Dermis blood vessel endothelial cell (primary cell): ENCODE measurements around the gene COX19. TPM values are rescaled to one million over a fixed set of nuclear protein-coding genes. Genes with fewer than 3 reads are reported as not detected.

Experiments
- DNase-seq: peaks from one replicate; pipeline ENCODE4 v3.0.0; 2010
- total RNA-seq: library from RNA; depleted of rRNA; stranded (reverse); fragments of >200 nt; gene quantifications from 2 replicates; pipeline ENCODE4 v1.2.3, GENCODE V29; 2014

The COX19 gene
- total RNA-seq, 1 donor from 2014 or later = 12.4 TPM

GRCh38 chr7:990933-991728, 15.8 kb upstream of the COX19 start:
- no peak for DNase-seq

- no peak for DNase-seq
Measured at GRCh38 chr7:990352-990932, 15.1 kb upstream of the COX19 start.

GRCh38 chr7:988963-989529, 13.7 kb upstream of the COX19 start:
- no peak for DNase-seq

- DNase-seq = peak; percentile 41
Measured at GRCh38 chr7:988426-988911, 13.1 kb upstream of the COX19 start.

GRCh38 chr7:987909-988308, 12.6 kb upstream of the COX19 start:
- DNase-seq = no peak

- DNase-seq = no peak
Measured at GRCh38 chr7:986766-987751, 11.7 kb upstream of the COX19 start.

- peak; percentile 42 for DNase-seq
Measured at GRCh38 chr7:985915-986741, 10.8 kb upstream of the COX19 start.

- DNase-seq = no peak
Measured at GRCh38 chr7:985127-985416, 9.7 kb upstream of the COX19 start.

GRCh38 chr7:984361-985126, 9.2 kb upstream of the COX19 start:
- no peak for DNase-seq

- DNase-seq = no peak
Measured at GRCh38 chr7:983616-984071, 8.3 kb upstream of the COX19 start.

GRCh38 chr7:983004-983615, 7.8 kb upstream of the COX19 start, which contains the start of gene CYP2W1:
TSS of gene CYP2W1 (plus strand) at chr7:983181. CDS start at chr7:983212, 31 bp downstream.
- DNase-seq = no peak

GRCh38 chr7:982511-983003, 7.2 kb upstream of the COX19 start:
- no peak for DNase-seq

GRCh38 chr7:981793-982510, 6.6 kb upstream of the COX19 start:
- no peak for DNase-seq

GRCh38 chr7:979886-980571, 4.7 kb upstream of the COX19 start:
- peak; percentile 45 for DNase-seq

GRCh38 chr7:979151-979550, 3.8 kb upstream of the COX19 start:
- no peak for DNase-seq

GRCh38 chr7:978416-979091, 3.2 kb upstream of the COX19 start:
- no peak for DNase-seq

GRCh38 chr7:978049-978346, 2.6 kb upstream of the COX19 start:
- no peak for DNase-seq

GRCh38 chr7:977326-978048, 2.1 kb upstream of the COX19 start:
- peak; percentile 51 for DNase-seq
